Suppressor macrophage (primary cell): ENCODE data around the gene ZNF384.
"Not testable (repeated sequence)": the region's sequence is repeated elsewhere in the genome, so short reads cannot be mapped to it uniquely, and the experiment has no call there.

Source experiments
- DNase-seq, 4 experiments: peaks; one replicate each; pipeline ENCODE4 v3.0.0-alpha.2; 2020 to 2022
- total RNA-seq, 17 experiments: gene quantifications; one replicate each; lab custom pipeline; 2026; ENCODE audit warnings: mixed read lengths in 6 of 17, inconsistent platforms in 3 of 17; lab: John Stamatoyannopoulos, UW

ZNF384 gene
- total RNA-seq, result 5.2 to 37.9 (median 23.3) reads per million in 17 experiments

DNA sequence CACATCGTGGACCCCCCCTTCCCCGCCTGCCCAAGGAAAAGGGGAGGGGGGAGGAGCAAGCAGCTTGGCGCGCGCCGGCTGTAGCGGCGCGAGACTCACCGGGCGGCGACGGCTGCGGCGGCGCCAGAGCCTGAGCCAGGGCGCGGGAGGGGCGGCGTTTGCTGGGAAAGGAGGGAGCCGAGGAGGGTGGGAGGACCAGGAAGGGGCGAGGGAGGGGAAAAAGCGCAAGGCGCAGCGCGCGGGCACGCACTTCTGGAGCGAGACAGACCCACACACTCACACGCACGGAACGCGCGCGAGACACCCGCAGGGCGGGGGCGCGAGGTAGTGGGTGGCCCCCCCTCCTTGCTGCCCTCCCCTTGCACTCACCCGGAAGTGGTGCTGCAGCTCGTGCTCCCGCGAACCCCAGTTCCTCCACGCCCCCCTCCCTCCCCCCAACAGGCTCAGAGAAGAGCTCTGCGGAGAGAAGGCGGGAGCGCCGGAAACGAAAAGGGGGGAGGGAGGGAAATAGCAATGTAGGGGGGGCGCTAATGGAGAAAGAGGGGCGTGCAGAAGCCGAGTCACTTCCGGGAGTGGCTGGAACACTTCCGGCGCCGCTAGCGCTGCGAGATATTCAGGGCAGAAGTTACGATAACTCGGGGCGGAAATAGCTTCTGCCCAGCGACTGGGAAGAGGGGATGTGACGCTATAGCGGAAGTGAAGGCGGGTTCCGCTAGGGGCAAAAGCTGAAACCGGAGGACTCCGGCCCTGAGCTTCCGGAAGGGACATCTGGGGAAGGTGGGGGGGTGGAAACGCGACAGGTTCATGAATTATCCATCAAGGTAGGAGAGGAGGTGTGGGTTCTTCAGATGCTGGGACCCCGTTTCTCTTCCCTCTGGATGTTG lies at the start of gene ZNF384:
Gene ZNF384 (minus strand): TSS at position 377 of the 884 bp plus-strand sequence. CDS start 9,855 bp downstream, outside the sequence.
- DNase-seq, result peak; percentile 98 to 100 (median 98)

DNA sequence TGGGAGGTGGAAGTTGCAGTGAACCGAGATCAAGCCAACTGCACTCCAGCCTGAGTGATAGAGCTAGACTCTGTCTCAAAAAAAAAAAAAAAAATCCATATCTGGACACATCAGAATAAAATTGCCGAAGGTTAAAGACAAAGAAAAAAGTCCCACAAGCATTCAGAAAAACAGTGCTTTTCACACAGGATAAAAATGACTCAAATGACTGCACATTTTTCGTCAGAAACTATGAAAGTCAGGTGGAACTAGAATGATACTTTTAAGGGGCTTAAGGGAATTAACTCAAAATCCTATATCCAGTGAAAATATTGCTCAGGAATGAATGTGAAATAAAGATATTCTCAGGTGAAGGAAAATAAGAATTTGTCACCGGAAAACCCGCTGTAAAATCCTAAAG lies 47.6 kb upstream of the ZNF384 start:
- no peak for DNase-seq

DNA sequence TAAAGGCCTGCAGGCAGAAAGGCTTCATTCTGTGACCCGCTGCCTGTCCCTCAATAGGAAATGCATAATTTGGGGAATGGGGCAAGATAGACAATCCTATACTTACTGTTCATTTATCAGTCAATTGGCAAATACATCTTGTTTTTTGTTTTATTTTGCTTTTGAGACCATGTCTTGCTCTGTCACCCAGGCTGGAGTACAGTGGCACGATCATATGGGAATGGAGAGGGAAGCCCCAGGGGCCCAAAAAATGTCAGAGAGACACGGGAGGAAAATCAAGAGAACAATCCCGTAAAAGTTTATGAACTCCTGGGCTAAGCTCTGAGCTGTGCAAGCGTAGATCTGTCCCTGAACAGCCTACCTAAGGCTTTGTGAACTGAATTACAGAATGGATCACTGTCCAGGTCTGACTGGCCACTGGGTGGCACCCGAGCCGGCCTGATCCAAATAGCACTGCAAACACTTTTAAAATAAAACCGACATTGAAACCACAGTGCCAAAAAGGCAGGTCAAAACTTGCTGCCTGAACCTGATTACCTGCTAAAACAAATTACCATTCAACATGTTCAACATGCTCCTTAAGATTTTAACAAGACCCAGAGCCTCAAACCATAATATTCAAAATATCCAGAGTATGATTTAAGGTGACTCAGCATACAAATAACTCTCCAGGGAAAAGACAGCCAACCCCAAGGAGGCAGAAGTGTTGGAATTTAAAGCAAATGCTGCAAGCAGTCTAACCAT lies 46.4 kb upstream of the ZNF384 start:
- peak; percentile 66 to 84 (median 74) for DNase-seq

DNA sequence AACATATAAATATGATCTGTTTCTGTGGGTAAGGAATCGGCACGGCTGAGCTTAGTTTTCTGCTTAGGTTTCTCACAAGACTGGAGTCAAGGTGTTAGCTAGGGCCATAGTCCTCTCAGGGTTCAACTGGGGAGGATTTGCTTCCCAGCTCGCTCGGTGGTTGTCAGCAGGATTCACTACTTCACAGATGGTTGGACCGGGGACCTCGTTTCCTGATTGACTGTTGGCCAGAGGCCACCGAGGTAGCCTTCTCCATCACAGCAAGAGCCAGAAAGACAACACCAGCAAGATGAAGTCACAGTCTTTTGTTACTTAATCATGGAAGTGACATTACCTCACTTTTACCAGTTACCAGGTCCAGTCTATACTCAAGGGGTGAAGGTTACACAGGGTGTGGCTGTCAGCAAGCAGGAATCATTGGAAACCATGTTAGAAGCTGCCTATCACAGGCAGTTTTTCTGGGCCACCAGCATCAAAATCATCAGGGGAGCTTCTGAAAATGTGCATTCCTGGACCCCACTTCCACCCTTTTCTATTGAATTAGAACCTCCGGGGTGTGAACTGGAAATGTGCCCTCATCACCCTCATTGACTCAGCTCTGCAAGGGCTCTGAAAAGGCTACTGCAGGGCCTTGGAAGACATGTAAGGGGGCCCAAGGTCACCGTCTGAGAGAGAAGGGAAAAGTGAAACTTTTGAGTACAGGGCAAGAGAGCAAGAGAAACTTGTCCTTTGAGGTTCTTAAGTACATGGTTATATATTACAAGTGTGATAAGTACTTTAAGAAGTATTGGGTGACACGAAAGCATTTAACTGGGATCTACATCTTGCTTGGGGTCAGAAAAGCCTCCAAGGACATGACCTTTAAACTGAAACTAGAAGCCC lies 45.6 kb upstream of the ZNF384 start:
- DNase-seq, result no peak

DNA sequence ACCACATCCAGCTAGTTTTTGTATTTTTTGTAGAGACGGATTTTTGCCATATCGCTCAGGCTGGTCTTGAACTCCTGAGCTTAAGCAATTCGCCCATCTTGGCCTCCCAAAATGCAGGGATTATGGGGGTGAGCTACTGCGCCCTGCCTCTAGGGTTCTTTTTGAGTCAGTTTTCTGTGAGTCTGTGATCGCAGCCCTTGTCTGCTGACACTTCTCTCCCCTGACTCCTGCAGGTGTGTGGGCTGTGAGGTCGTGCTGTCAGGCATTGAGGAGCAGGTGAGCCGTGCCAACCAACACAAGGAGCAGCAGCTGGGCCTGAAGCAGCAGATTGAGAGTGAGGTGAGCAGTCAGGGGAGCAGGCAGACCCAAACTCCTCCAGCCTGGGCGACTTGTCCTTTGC lies 41.0 kb upstream of the ZNF384 start:
- no peak for DNase-seq

DNA sequence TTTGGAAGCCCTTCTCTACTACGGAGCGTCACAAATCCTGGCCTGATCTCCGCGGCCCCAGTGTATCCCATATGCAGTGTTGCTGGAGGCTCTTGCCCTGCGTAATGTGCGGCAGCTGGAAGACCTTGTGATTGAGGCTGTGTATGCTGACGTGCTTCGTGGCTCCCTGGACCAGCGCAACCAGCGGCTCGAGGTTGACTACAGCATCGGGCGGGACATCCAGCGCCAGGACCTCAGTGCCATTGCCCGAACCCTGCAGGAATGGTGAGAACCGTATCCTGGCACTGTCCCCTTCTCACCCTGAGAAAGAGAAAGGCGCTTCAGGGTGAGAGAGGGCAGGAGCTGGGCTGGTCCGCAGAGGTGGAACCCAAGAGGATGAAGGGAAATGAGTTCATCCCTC lies 40.0 kb upstream of the ZNF384 start:
- no peak for DNase-seq

DNA sequence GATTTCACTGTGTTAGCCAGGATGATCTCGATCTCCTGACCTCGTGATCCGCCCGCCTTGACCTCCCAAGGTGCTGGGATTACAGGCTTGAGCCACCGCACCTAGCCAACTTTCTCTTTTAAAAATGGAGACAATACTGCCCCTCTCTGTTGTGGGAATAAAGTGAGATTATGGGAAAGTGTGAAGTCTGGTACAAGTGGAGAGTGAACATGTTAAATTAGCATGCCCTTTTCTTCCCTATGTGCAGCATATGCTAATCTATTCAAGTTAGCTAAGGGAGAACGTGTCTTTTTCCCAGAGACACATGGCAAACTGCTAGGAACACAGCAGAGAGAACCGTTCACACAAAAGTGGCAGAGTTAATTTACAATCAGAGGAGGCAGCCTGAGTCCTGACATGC lies 36.2 kb upstream of the ZNF384 start:
- DNase-seq, result no peak

DNA sequence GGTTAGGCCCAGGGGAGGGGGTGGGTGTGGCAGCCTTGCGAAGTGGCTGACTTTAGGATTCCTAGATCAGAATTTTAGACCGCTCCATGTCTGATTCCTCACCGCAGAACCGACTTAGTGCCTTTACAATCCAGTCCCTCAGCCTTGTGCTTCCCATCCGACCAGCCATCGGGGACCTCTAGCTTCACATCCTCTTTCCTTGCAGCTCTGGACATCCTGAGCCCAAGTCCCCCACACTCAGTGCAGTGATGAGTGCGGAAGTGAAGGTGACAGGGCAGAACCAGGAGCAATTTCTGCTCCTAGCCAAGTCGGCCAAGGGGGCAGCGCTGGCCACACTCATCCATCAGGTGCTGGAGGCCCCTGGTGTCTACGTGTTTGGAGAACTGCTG lies 35.2 kb upstream of the ZNF384 start:
- DNase-seq, result peak; percentile 51 to 72 (median 67)

DNA sequence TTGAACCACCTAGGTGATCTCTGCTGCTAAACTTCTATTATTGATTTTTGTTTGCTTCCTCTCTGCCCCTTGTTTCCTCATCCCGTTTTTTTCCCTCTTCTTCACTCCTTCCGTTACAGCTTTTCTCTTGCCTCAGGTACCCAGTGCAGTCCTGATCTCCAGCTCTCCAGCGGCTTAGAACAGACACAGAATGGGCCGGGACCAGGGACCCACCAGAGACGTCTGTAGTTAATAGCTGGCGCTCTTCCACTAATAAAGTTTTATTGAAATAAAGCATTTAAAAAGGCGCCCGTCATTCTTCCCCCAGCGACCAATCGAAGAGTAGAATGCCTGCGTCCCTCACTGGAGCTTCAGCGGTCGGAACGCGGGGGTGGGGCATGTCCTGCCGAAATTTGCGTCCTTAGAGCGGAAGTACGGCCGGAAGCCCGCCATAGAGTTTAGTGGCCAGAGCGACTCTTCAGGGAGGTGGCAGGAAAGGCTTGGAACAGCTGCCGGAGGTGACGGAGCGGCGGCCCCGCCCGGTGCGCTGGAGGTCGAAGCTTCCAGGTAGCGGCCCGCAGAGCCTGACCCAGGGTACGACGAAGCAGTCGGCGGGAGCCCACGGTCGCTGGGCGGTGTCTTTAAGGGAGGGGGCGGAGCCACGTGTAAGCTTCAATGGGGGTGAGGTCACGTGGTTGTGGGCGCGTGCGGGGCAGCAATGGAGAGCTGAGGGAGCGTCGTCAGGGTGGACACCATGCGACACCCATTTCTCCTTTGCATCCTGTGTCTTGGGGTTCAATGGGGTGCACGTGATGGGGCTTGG lies 34.6 kb upstream of the ZNF384 start, which contains the start of gene COPS7A:
Gene COPS7A (plus strand): TSS at position 440 of the 802 bp plus-strand sequence. CDS start 611 bp downstream, outside the sequence.
- peak; percentile 98 to 100 (median 99) for DNase-seq

DNA sequence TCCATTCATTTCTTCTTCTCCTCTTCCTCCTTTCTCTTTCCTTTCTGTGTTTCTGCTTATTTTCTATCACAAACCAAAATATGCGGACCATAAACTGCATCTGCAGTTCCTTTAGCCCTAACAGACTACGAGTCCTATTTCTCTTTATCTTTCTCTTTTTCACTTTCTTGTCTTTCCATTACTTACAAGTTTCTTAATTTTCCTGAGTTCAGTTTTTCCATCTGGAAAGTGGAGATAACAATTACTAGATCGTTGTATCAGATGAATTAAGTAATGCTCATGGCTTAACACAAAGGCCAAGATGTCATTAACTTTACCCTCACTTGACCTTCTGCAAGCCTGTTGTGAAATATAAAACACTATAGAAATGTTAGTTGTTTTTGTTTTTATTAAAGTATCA lies 33.7 kb upstream of the ZNF384 start:
- no peak for DNase-seq

DNA sequence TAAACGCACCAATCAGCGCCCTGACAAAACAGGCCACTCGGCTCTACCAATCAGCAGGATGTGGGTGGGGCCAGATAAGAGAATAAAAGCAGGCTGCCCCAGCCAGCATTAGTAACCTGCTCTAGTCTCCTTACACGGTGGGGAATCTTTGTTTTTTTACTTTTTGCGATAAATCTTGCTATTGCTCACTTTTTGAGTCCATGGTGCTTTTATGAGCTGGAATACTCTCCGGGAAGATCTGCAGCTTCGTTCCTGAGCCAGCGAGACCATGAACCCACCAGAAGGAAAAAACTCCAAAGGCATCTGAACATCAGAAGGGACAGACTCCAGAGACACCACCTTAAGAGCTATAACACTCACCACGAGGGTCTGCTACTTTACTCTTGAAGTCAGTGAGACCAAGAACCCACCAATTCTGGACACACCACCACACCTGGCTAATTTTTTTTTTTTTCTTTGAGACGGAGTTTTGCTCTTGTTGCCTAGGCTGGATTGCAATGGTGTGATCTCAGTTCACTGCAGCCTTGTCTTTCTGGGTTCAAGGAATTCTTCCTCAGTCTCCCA lies 27.8 kb upstream of the ZNF384 start:
- no peak for DNase-seq

DNA sequence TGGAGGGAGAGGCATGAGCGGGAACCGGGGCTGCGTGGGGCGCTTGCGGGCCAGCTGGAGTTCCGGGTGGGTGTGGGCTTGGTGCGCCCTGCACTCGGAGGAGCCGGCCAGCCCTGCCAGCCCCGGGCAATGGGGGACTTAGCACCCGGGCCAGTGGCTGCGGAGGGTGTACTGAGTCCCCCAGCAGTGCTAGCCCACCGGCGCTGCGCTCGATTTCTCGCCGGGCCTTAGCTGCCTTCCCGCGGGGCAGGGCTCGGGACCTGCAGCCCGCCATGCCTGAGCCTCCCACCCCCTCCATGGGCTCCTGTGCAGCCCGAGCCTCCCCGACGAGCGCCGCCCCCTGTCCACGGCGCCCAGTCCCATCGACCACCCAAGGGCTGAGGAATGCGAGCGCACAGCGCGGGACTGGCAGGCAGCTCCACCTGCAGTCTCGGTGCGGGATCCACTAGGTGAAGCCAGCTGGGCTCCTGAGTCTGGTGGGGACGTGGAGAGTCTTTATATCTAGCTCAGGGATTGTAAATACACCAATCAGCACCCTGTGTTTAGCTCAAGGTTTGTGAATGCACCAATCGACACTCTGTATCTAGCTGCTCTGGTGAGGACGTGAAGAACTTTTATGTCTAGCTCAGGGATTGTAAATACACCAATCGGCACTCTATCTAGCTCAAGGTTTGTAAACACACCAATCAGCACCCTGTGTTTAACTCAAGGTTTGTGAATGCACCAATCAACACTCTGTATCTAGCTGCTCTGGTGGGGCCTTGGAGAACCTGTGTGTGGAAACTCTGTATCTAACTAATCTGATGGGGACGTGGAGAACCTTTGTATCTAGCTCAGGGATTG lies 27.1 kb upstream of the ZNF384 start:
- not testable (repeated sequence) for DNase-seq

DNA sequence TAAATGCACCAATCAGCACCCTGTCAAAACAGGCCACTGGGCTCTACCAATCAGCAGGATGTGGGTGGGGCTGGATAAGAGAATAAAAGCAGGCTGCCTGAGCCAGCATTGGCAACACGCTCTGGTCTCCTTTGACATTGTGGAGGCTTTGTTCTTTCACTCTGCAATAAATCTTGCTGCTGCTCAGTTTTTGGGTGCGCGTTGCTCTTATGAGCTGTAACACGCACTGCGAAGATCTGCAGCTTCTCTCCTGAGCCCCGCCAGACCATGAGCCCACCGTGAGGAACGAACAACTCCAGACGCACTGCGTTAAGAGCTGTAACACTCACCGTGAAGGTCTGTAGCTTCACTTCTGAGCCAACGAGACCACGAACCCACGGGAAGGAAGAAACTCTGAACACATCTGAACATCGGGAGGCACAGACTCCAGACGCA lies 19.8 kb upstream of the ZNF384 start:
- no peak for DNase-seq

DNA sequence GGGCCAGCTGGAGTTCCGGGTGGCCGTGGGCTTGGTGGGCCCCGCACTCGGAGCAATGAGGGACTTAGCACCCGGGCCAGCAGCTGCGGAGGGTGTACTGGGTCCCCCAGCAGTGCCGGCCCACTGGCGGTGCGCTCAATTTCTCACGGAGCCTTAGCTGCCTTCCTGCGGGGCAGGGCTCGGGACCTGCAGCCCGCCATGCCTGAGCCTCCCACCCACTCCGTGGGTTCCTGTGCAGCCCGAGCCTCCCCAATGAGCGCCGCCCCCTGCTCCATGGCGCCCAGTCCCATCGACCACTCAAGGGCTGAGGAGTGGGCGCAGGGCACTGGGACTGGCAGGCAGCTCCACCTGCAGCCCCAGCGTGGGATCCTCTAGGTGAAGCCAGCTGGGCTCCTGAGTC lies 19.2 kb upstream of the ZNF384 start:
- DNase-seq, result not testable (repeated sequence)

DNA sequence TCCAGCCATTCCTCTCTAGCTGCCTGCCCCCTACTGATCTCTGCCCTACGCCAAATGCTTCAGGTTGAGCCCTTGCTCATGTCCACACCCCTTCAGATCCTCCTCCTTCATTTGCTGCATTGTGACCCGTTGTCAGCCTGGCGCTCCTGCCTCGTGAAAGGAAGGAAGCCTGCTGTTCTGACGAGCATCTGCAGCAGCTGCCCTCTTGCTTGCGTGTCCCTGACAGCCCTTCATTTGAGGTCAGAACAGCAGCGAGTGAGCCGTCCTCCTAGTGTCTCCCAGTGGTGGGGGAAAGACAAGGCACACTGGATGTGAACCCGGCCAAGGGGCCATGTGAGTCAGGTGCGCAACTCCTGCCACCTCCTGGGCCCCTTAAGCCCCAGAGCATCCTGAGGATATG lies 14.5 kb upstream of the ZNF384 start:
- DNase-seq, result peak; percentile 15 to 58 (median 41)

DNA sequence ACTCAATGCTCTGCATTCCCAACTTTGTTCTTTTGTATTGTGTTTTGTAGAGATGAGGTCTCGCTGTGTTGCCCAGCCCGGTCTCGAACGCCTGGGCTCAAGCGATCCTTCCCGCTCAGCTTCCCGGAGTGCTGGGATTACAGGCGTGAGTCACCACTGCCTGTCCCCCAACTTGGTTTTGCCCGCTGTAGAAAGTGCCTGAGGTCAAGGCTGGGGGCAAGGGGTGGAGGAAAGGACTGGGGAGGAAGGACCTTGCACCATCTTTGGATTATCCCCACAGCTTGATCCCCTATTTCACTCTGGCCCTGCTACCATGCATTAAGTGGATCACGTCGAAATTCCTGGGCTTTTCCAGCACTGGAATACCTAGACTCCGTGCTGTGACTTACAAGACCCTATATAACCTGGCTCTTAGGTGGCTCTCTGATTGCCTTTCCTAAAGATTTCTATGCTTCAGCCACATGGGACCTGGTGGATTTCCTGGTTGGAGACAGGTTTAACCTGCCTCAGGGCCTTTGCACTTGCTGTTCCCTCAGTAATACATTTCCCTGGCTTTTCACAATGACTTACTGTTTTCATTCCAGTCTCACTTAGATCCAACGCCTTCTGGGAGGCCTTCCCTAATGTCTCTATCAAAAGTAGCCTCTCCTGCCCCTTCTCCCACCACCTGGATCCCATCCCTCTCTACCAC lies 12.0 kb upstream of the ZNF384 start:
- DNase-seq, result no peak

DNA sequence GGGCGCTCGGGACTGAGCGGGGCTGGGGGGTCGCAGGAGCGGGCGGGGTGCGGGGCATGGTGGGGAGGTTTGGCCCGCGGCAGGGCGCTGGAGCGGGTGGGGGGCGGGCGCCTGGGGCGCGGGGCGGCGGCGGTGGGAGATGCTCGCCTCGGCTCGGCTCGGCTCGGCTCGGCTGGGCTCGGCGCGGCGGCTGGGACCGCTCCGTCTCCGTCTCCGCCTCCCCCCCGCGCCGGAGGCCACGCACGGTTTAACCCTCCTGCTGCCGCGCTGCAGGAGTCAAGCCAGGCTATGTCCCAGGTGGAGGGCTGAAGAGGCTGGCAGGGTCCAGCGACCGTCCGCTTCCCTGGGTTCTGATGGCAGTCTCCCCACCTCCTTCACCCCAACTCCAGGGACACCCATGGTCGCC lies 11.5 kb upstream of the ZNF384 start, which contains the start of gene PIANP:
Gene PIANP (minus strand): TSS at position 170 of the 406 bp plus-strand sequence. CDS start 2,754 bp downstream, outside the sequence.
- peak in 1 of 4 experiments; percentile 38 for DNase-seq

DNA sequence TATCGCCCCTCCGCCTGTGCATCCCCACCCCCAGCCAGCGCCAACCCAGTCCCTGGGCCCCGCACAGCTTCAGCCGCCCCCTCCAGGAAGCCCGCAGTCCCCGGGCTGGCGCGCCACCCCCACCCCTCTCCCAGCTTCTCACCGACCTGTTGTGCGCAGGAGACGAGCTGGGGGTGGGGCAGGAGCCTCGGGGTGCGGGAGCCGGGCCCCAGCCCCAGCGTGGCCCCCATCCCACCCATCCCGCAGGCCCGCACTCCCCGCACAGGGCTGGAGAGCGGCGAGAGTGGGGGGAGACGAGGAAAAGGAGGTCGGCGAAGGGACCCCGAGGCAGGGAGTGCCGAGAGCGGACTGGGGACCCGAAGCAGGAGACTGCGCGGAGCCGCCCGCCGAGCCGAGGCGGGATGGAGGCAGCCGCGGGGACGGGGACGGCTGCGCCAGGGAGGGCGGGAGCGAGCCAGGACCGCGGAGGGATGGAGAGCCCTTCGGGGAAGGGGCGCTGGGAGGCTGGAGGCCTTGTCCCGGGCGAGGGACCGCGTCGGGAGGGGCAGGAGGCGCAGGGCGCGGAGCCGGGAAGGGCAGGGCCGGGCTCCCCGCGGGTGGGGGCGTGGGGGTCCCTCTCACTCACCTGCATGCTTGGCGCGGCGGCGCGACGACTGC lies 10.9 kb upstream of the ZNF384 start:
- DNase-seq, result no peak
